T-helper 2 cell treated with Interferon-gamma antibody and Interleukin-4, amounts not matched to agents 5 μg/mL and 100 μg/mL, for 36 hours (primary cell): ENCODE measurements around the gene WNT5A.

Experiments used
- DNase-seq: peaks from one replicate; pipeline ENCODE4 v3.0.0; 2021; ENCODE audit warnings: low spot score
- H3K27ac Mint-ChIP-seq: one replicate; pipeline ENCODE4 v1.8.0; 2021; ENCODE audit warnings: mild to moderate bottlenecking, mixed read lengths
- H3K27me3 Mint-ChIP-seq: one replicate; pipeline ENCODE4 v1.8.0; 2021; ENCODE audit warnings: low read depth, mixed read lengths
- H3K36me3 Mint-ChIP-seq: one replicate; pipeline ENCODE4 v1.8.0; 2021; ENCODE audit warnings: low read depth, mixed read lengths
- H3K4me1 Mint-ChIP-seq: one replicate; pipeline ENCODE4 v1.8.0; 2021; ENCODE audit warnings: low read depth, mixed read lengths
- H3K4me3 Mint-ChIP-seq: one replicate; pipeline ENCODE4 v1.8.0; 2022; ENCODE audit warnings: mild to moderate bottlenecking, moderate library complexity, mixed read lengths
- H3K9me3 Mint-ChIP-seq: one replicate; pipeline ENCODE4 v1.8.0; 2021; ENCODE audit warnings: mixed read lengths

Gene WNT5A

DNA sequence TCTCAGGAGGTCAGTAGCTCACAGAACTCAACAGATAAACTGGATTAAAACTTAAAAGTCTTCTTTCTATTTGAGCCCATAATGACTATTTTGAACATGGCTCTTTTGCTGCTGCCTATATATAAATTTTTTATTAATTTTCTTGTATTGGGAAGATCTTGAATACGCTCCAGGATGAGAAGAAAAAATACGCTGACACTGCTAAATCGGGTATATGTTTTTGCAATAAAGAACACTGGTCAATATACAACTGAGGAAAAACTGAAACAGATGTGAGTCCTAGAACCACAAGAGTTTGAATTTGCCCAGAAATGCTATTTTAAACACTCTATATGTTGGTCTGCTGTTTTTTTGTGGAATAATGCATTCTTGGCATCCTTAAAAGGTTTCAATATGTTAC, 20.6 kb downstream of the WNT5A start:
- Mint-ChIP-seq H3K27me3 (no peaks in the 10 kb centered on the region), H3K9me3 (no peaks in the 10 kb centered on the region), H3K4me3 (no peak overlapping the region), H3K27ac (no peak overlapping the region), H3K36me3 (no peaks in the 10 kb centered on the region), H3K4me1 (no peaks in the 10 kb centered on the region)
- no peak for DNase-seq

DNA sequence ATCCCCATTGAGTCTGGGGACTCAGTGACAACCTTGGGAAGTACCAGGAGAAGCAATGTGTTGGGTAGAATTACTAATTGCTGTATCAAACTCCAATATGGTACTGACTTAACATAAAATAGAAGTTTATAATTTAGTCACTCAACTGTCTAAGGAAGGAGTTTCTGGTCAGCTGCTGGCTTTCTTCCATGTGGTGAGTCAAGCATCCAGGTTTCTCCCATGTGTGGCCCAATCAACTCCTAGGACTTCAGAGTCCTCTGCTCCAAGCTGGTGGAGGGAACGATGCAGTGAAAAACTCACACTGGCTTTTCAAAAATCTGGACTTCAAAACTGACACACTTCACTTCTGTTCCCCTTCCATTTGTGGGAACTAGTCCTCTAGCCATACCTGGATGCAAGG, 25.2 kb downstream of the WNT5A start:
- H3K27ac Mint-ChIP-seq: no peak overlapping the region
- no peak overlapping the region for H3K4me3 Mint-ChIP-seq
- no peaks in the 10 kb centered on the region for H3K9me3 Mint-ChIP-seq
- H3K36me3 Mint-ChIP-seq: no peaks in the 10 kb centered on the region
- DNase-seq: no peak
- no peaks in the 10 kb centered on the region for H3K4me1 Mint-ChIP-seq
- no peaks in the 10 kb centered on the region for H3K27me3 Mint-ChIP-seq

DNA sequence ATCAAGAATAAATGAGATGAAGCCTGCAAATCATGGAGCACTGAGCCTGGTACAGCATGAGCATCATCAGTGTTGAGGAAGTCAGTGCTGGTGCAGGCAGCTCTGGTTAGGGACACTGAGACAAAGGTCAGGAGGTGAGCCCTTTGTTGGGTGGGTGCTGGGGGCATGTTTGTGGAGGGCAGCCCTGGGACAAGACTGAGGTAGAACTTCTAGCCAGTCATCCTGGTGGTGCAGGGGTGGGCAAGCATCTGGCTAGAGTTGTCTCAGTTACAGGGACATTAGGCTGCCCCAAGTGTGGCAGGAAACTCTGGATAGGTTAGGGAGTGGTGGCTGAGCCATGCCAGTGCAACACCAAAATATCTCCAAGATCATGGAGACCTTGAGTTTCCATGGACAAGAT, 27.3 kb downstream of the WNT5A start:
- Mint-ChIP-seq H3K36me3 (no peaks in the 10 kb centered on the region), H3K27ac (no peak overlapping the region), H3K27me3 (no peaks in the 10 kb centered on the region), H3K4me3 (no peak overlapping the region), H3K9me3 (no peaks in the 10 kb centered on the region), H3K4me1 (no peaks in the 10 kb centered on the region)
- no peak for DNase-seq

DNA sequence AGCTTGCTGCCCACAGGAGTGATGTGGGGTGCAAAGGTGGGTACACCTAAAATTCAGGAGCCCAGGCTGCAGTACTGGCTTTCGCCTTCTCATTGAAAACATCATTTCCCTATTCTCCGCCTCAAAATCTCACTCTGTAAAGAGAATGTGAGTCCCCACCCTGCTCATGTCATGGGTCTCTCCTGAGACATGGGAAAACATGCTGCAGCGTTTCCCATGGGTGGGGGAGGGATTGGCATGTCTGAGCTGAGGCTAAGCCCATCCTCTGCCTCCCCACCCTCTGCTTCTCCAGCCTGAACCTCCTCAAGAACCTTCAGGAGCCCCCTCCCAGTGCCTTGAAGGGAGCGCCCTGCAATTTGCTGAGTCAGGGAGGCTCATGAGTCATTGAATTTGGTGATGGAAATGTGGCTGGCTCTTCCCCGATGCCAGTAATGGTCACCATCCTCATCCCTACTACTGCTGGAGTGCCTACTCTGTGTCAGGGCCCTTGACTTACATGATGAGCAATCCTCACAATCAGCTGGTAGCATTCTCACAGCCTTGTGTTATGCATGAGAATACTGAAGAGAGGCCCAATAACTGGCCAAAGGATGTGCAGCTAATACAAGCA, 28.8 kb downstream of the WNT5A start:
- DNase-seq: no peak
- no peaks in the 10 kb centered on the region for H3K36me3 Mint-ChIP-seq
- H3K27me3 Mint-ChIP-seq: no peaks in the 10 kb centered on the region
- H3K9me3 Mint-ChIP-seq: no peaks in the 10 kb centered on the region
- H3K27ac Mint-ChIP-seq: no peak overlapping the region
- H3K4me3 Mint-ChIP-seq: no peak overlapping the region
- H3K4me1 Mint-ChIP-seq: no peaks in the 10 kb centered on the region

DNA sequence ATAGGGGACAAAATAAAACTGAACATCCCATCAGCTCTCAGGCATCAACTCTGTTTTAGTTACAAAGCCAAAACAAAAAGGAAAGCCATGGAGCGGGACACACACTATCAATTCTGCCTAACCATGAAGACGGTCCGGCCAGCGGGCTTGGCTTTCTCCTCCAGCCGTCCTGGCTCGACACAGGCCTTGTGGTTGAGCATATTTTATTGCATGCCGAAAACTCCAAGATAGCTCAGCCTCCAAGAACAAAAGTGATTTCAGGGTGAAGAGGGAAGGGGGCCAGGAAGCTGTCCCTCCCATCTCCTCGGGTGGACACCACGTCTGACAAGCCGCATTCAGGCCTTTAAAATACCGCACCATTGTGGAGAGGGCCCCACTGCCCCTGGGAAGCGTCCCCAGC, 31.2 kb downstream of the WNT5A start:
- Mint-ChIP-seq H3K4me3 (no peak overlapping the region), H3K4me1 (no peaks in the 10 kb centered on the region), H3K9me3 (no peaks in the 10 kb centered on the region), H3K36me3 (no peaks in the 10 kb centered on the region), H3K27ac (no peak overlapping the region), H3K27me3 (no peaks in the 10 kb centered on the region)
- DNase-seq: no peak

DNA sequence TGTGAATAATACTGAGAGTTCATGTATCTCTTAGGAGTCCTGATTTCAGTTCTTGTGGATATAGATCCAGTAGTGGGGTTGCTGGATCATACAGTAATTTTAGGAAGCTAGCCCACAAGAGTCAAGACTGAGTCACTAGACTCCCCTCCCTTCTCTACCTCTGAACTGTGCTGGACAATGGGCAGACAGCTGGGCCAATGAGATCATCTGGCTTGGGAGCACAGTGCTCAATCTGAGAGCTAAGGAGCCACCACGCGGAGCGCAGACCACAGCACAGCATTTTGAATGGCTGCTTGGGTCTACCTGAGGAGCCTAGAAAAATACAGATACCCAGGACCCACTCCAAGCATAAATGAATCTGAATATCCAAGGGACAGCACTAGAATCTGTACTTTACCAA, 32.5 kb downstream of the WNT5A start:
- Mint-ChIP-seq H3K27me3 (no peaks in the 10 kb centered on the region), H3K4me1 (no peaks in the 10 kb centered on the region), H3K36me3 (no peaks in the 10 kb centered on the region), H3K9me3 (no peaks in the 10 kb centered on the region), H3K4me3 (no peak overlapping the region), H3K27ac (no peak overlapping the region)
- no peak for DNase-seq

DNA sequence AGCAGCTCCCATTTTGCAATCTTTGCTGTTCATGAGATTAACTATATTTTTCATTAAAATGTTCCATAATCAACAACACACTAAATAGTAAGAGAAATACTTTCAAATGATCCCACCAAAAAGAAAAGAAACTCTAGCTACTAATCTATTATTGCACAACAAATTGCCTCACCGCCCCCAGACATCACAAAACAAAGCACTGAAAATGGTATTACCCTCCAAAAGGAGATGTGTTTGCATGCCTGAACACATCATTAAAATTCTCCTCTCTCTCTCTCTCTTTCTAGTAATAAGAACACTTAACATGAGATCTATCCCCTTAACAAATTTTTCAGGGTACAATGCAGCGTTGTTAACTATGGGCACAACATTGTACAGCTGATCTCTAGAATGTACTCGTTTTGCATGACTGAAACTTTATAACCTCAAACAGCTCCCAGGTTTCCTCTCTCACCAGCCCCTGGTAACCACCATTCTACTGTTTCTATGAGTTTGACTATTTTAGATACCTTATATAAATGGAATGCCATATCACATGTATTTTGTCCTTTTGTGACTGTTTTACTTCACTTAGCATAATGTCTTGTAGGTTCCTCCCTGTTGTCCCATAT, 33.1 kb downstream of the WNT5A start:
- H3K36me3 Mint-ChIP-seq: no peaks in the 10 kb centered on the region
- no peak overlapping the region for H3K27ac Mint-ChIP-seq
- no peaks in the 10 kb centered on the region for H3K9me3 Mint-ChIP-seq
- no peaks in the 10 kb centered on the region for H3K4me1 Mint-ChIP-seq
- H3K27me3 Mint-ChIP-seq: no peaks in the 10 kb centered on the region
- H3K4me3 Mint-ChIP-seq: no peak overlapping the region
- DNase-seq: no peak

DNA sequence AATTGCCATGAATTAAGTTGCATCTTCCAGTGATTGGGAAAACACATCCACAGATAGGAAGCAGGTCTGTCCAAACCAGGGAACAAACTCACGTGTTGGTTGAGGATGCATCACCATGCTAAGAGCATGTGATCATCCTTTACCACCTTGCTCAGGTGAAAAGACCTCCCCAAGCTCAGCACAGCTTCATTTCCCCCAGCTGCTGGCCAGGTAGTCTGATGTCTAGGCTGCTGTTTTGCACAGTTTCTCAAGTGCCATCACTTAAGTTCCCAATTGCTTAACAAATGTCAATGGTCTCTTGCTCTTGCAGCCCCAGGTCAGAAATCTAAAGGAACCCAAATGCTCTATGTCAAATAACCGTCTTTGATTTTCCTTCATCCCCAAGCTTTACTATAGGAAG, 34.2 kb downstream of the WNT5A start:
- H3K27me3 Mint-ChIP-seq: no peaks in the 10 kb centered on the region
- no peaks in the 10 kb centered on the region for H3K36me3 Mint-ChIP-seq
- H3K4me1 Mint-ChIP-seq: no peaks in the 10 kb centered on the region
- no peak overlapping the region for H3K27ac Mint-ChIP-seq
- H3K4me3 Mint-ChIP-seq: no peak overlapping the region
- DNase-seq: no peak
- H3K9me3 Mint-ChIP-seq: no peaks in the 10 kb centered on the region

DNA sequence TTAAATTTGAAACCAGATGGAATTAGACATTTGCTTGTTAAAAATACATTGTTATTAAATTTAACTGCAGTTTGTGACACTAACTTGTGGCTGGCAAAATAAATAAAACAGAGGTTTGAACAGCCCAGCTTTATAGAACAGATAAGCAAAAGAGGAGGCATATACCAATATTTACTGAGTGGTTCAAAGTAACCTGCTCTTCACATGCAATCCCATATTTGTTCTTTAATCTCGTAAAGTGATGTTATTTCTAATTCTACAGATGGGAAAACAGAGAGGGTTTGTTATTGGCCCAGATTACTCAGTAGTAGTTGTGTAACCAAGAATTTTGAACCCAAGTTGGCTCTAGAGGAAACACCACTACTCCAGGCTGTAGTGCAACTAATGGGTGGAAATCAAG, 37.6 kb downstream of the WNT5A start:
- Mint-ChIP-seq H3K4me3 (no peak overlapping the region), H3K4me1 (no peaks in the 10 kb centered on the region), H3K27me3 (no peaks in the 10 kb centered on the region), H3K9me3 (no peaks in the 10 kb centered on the region), H3K36me3 (no peaks in the 10 kb centered on the region), H3K27ac (no peak overlapping the region)
- no peak for DNase-seq

DNA sequence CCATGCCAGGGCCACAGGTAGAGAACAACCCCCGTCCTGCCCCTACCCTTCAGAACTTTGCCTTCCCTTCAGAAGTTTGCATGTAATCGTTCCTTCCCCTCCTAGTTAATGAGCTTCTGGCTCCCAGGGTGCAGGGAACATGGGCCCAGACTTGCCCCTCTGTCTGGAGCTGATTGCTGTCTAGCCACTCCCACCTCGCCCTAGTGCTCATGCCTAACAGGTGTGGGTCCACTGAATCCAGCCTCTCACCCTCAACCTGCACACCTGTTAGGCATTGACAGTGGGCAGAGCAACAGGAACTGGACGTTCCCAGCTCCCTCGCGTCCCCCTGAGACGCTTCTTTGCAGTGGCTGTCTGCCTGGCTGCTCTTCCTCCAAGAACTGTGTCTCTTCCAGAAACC, 40.3 kb downstream of the WNT5A start:
- no peak overlapping the region for H3K4me3 Mint-ChIP-seq
- H3K27me3 Mint-ChIP-seq: no peaks in the 10 kb centered on the region
- no peaks in the 10 kb centered on the region for H3K9me3 Mint-ChIP-seq

DNA sequence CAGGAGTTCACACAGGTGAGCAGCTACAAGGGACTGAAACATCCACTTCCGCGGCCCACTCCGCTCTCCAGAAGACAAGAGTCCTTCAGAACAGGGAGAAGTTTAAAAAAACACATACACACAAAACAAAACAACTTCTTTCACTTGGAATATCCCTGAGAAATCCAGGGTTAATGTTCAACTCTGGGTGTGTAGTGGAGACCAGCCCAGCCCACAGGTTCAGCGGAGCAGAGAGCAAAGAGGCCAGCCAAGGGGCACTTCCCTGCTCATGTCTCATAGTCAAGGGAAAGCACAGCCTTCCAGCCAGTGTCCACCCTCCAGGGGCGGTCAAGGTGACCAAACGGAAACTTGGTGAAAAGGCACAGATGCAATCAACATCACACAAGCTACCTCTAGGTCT, 41.6 kb downstream of the WNT5A start:
- Mint-ChIP-seq H3K4me1 (no peaks in the 10 kb centered on the region), H3K27me3 (no peaks in the 10 kb centered on the region)

More for the DNA sequence above, 40.3 kb downstream of the WNT5A start:
- no peak for DNase-seq
- no peak overlapping the region for H3K27ac Mint-ChIP-seq
- H3K4me1 Mint-ChIP-seq: no peaks in the 10 kb centered on the region
- H3K36me3 Mint-ChIP-seq: no peaks in the 10 kb centered on the region

DNA sequence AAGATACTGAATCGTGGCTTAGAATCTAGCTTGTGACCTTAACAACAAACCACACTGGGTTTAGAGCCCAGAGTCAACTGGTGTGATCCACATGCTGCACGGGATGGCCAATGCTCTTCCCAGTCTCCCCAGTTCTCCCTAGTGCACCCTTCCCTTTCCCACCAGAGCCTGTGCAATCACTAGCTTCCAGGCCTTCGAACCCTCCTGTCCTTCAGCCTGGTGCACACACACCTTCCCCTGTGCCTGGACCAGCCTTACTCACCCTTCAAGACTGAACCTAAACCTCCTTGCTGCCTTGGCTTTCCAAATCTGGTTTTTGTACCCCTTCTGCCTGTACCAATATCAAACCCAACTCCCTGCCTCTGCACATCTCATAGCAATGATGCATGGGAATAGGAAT, 43.8 kb downstream of the WNT5A start:
- no peaks in the 10 kb centered on the region for H3K27me3 Mint-ChIP-seq
- H3K4me1 Mint-ChIP-seq: no peaks in the 10 kb centered on the region
- H3K36me3 Mint-ChIP-seq: no peaks in the 10 kb centered on the region
- H3K27ac Mint-ChIP-seq: no peak overlapping the region
- no peak overlapping the region for H3K4me3 Mint-ChIP-seq
- no peaks in the 10 kb centered on the region for H3K9me3 Mint-ChIP-seq
- DNase-seq: no peak

More for the DNA sequence above, 41.6 kb downstream of the WNT5A start:
- no peak overlapping the region for H3K27ac Mint-ChIP-seq
- no peak for DNase-seq
- H3K9me3 Mint-ChIP-seq: no peaks in the 10 kb centered on the region
- no peaks in the 10 kb centered on the region for H3K36me3 Mint-ChIP-seq
- H3K4me3 Mint-ChIP-seq: no peak overlapping the region

DNA sequence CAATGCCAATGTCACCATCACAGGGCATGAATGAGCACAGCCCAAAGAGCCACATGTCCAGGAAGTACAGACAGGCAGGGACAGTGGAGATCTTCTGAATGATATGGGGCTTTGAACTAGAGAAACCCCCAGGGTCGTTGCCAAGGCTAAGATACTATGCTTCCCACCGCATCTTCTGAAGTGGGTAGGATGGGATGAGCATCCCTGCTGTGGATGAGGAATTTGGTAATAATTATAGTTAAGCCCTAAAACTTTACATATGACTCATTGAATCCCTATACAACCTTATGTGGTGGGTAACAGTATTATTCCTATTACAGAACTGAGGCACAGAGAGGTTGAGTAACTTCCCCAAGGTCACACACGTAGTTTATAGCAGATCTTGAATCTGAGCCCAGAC, 44.2 kb downstream of the WNT5A start:
- Mint-ChIP-seq H3K27ac (no peak overlapping the region), H3K4me3 (no peak overlapping the region), H3K27me3 (no peaks in the 10 kb centered on the region), H3K4me1 (no peaks in the 10 kb centered on the region), H3K36me3 (no peaks in the 10 kb centered on the region), H3K9me3 (no peaks in the 10 kb centered on the region)
- DNase-seq: no peak

DNA sequence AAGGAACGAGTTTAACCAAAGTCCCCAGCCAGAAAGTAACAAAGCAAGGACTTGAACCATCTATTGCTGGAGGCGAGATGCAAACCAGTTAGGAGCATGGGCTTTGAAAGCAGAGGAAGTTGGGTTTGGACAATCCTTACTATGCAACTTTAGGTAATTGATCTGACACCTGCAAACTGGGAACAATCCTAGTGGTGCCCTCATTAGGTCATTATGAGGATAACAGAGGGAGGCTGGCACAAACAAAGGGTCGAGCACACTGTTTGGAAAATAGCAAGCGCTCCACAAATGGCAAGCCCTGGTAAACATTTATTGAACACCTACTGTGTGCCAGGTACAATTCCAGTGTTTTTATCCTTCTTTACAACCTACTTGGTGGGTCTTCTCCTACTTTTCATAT, 45.6 kb downstream of the WNT5A start:
- Mint-ChIP-seq H3K27ac (no peak overlapping the region), H3K4me3 (no peak overlapping the region), H3K4me1 (no peaks in the 10 kb centered on the region), H3K36me3 (no peaks in the 10 kb centered on the region), H3K9me3 (no peaks in the 10 kb centered on the region), H3K27me3 (no peaks in the 10 kb centered on the region)
- DNase-seq: no peak

DNA sequence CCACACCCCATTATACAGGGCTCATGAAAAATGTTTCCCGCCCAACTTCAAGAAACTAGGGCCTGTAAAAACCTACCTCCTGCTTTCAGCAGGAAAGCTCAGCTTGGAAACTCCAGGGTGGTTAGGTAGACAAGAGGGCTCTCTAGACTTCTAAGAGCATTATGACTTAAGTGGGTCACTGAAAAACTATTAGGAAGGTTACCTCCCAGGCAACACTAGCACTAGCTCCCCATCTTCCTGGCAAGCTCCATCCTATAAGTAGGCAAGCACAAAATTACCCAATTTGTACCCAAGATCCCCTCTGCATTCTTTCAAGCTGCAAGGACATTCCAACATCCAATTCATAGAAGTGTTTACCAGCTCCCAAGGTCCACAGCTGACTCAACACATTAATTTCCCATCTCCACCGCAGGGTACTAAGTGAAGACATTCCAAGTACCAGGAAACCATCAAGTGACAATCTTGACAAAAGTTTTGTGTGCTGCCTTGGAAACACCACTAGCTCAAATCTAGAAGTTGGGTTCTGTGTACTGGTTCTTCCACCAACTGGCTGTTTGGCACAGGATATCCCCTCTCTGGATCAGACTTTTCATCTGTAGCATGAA, 46.9 kb downstream of the WNT5A start:
- Mint-ChIP-seq H3K4me3 (no peak overlapping the region), H3K9me3 (no peaks in the 10 kb centered on the region), H3K27ac (no peak overlapping the region), H3K4me1 (no peaks in the 10 kb centered on the region), H3K36me3 (no peaks in the 10 kb centered on the region), H3K27me3 (no peaks in the 10 kb centered on the region)
- no peak for DNase-seq
